Colonic mucosa (tissue), 4 donors: ENCODE results near the gene MAP3K2. TPM values are rescaled to one million over a fixed set of nuclear protein-coding genes. Genes with fewer than 3 reads are reported as not detected.

Experiments used
- DNase-seq: peaks from one replicate; pipeline ENCODE4 v3.0.0-alpha.2; 2020
- H3K27ac ChIP-seq: fragments of 200-600 bp; one replicate; pipeline ENCODE4 v1.8.0; 2021
- H3K27me3 ChIP-seq: fragments of 200-600 bp; one replicate; pipeline ENCODE4 v1.8.0; 2021
- H3K36me3 ChIP-seq: fragments of 200-600 bp; one replicate; pipeline ENCODE4 v1.8.0; 2021
- H3K4me1 ChIP-seq: fragments of 200-600 bp; one replicate; pipeline ENCODE4 v1.8.0; 2021; ENCODE audit warnings: mild to moderate bottlenecking
- H3K4me3 ChIP-seq: fragments of 200-600 bp; one replicate; pipeline ENCODE4 v1.8.0; 2021
- H3K9ac ChIP-seq, 2 donors: one replicate each; pipeline ENCODE4 v1.7.0; 2013; ENCODE audit warnings: control low read depth in 2 of 2, low read depth in 2 of 2, low read length in 2 of 2
- H3K9me3 ChIP-seq: fragments of 200-600 bp; one replicate; pipeline ENCODE4 v1.8.0; 2021
- intact Hi-C: fragments of 100-400 bp; cut with DNase I; formaldehyde crosslinking; loops from one replicate; pipeline ENCODE4 v1.14.1; 2022
- microRNA-seq: library from miRNA; unstranded; fragments of <30 nt; microRNA quantifications from one replicate; pipeline ENCODE4, GENCODE V29; 2019
- total RNA-seq, 2 donors: library from RNA; stranded (reverse); fragmentation: NEBNext Ultra II Directional in 1 of 2; extraction: Animal tissue kit (Norgen Biotek cat#: 25700) in 1 of 2; gene quantifications; one replicate each; pipeline ENCODE4 v1.2.1, GENCODE V29; 2021
- TF ChIP-seq, protein P1 (sequence below): fragments of 200-600 bp; IDR thresholded peaks from one replicate; pipeline ENCODE4 v1.8.0; 2022; ENCODE audit warnings: antibody characterized with exemption, mild to moderate bottlenecking
- donor health status: healthy.
- donor health status: DM: no; HTN: no; CAD: no.
- donor health status: DM: no; HTN: no; CAD: no.

MAP3K2 gene
- total RNA-seq, 2 donors from 2014 or later = 53.8 to 76.0 TPM

DNA sequence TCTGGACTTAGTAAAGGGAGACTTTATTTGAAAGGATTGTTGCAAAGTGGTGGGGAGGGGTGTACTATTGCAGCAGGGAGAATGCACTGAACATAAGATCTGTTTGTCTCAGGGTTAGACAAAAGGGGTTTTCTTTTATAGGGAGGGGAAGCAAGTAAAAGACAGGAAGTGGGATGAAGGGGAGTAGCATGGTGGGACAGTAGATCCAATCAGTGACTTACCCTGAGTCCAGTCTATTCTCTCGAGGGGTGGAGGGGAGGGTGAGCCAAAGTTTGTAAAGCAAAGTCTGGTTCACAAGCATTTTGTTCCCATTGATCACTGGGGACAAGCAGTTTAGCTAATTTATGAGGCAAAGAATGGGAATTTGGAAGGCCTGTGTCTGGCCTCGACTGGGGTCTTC lies 132.6 kb downstream of the MAP3K2 start:
- intact Hi-C loops = no loop called here
- DNase-seq = no peak
- Histone ChIP-seq H3K27ac (no peak overlapping the region), H3K9ac (no peak overlapping the region), H3K9me3 (no peaks in the 10 kb centered on the region), H3K4me3 (no peak overlapping the region), H3K27me3 (no peaks in the 10 kb centered on the region), H3K4me1 (no peaks in the 10 kb centered on the region), H3K36me3 (peaks cover under 1% of the 10 kb centered on the region)
- TF ChIP-seq, protein P1, sequence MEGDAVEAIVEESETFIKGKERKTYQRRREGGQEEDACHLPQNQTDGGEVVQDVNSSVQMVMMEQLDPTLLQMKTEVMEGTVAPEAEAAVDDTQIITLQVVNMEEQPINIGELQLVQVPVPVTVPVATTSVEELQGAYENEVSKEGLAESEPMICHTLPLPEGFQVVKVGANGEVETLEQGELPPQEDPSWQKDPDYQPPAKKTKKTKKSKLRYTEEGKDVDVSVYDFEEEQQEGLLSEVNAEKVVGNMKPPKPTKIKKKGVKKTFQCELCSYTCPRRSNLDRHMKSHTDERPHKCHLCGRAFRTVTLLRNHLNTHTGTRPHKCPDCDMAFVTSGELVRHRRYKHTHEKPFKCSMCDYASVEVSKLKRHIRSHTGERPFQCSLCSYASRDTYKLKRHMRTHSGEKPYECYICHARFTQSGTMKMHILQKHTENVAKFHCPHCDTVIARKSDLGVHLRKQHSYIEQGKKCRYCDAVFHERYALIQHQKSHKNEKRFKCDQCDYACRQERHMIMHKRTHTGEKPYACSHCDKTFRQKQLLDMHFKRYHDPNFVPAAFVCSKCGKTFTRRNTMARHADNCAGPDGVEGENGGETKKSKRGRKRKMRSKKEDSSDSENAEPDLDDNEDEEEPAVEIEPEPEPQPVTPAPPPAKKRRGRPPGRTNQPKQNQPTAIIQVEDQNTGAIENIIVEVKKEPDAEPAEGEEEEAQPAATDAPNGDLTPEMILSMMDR = no peak

DNA sequence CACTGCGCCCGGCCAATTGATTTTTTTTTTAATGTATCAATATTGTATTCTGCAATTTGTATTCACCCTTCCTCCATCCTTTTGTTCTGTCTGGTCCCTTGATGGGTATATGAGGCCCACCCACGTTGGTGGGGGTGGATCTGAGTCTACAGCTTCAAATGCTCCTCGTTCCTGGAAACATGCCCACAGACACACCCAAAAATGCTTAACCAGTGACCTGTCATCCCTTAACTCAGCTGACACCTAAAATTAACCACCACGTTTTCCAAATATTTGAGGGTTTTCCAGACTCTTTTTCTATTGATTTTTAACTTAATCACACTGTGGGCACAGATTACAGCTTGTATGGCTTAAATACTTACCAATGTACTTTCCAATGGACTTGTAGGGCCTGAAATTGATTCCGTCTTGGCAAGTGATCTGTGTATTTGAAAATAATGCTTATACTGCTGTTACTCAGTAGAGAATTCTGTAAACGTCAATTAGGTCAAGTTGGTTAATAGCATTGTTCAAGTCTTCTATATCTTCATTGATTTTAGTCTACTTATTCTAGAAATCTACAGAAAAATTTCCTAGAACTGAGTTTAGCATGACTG lies 133.3 kb downstream of the MAP3K2 start:
- intact Hi-C loops = no loop called here
- TF ChIP-seq, protein P1 = no peak
- no peak for DNase-seq

More for the DNA sequence above, 133.3 kb downstream of the MAP3K2 start:
- Histone ChIP-seq H3K9ac (no peak overlapping the region), H3K27ac (no peak overlapping the region), H3K9me3 (no peaks in the 10 kb centered on the region), H3K27me3 (no peaks in the 10 kb centered on the region), H3K4me1 (no peaks in the 10 kb centered on the region), H3K4me3 (no peak overlapping the region), H3K36me3 (no peaks in the 10 kb centered on the region)

Small RNAs within 50 kb of the gene (microRNA-seq; reads per million reads assigned to microRNA genes)
- gene MIR4783 = not detected

Other genes with a start within 250 kb of the MAP3K2 start
- under 1 TPM in 1 of 2 donors, not detected in 1; 0.19 TPM for gene CYP27C1, start 167.7 kb downstream of the MAP3K2 start, total RNA-seq
- gene ERCC3, start 93.8 kb downstream of the MAP3K2 start, total RNA-seq = 10 to 100 TPM; 27.8 to 32.5 TPM
- gene PROC, start 30.5 kb upstream of the MAP3K2 start, total RNA-seq = 1 to 10 TPM in 1 of 2 donors, under 1 TPM in 1; 0.96 to 3.4 TPM
- 10 to 100 TPM; 32.4 to 37.8 TPM for gene IWS1, start 138.5 kb upstream of the MAP3K2 start, total RNA-seq
- gene MYO7B, start 147.7 kb upstream of the MAP3K2 start, total RNA-seq = 100 to 1,000 TPM; 159 to 218 TPM